T-helper 1 cell treated with Interleukin-12 subunit alpha and Interleukin-12 subunit beta and Interleukin-4 antibody, amounts not matched to agents 30 μg/mL and 1 μg/mL, for 36 hours (primary cell): ENCODE data around the gene JPH4.

Experiments
- H3K27ac Mint-ChIP-seq: one replicate; pipeline ENCODE4 v1.8.0; 2021; ENCODE audit warnings: mild to moderate bottlenecking, mixed read lengths
- H3K27me3 Mint-ChIP-seq: one replicate; pipeline ENCODE4 v1.8.0; 2021; ENCODE audit warnings: low read depth, mixed read lengths
- H3K36me3 Mint-ChIP-seq: one replicate; pipeline ENCODE4 v1.8.0; 2021; ENCODE audit warnings: low read depth, mixed read lengths
- H3K4me1 Mint-ChIP-seq: one replicate; pipeline ENCODE4 v1.8.0; 2021; ENCODE audit warnings: low read depth, mixed read lengths
- H3K4me3 Mint-ChIP-seq: one replicate; pipeline ENCODE4 v1.8.0; 2021; ENCODE audit warnings: mild to moderate bottlenecking, moderate library complexity, mixed read lengths
- H3K9me3 Mint-ChIP-seq: one replicate; pipeline ENCODE4 v1.8.0; 2021; ENCODE audit warnings: mixed read lengths

JPH4 gene

GRCh38 chr14:23566778-23567185 lies 11.8 kb downstream of the JPH4 start:
- peaks cover 21% of the 10 kb centered on the region for H3K36me3 Mint-ChIP-seq
- H3K4me1 Mint-ChIP-seq = peaks cover 23% of the 10 kb centered on the region
- H3K9me3 Mint-ChIP-seq = no peaks in the 10 kb centered on the region
- H3K4me3 Mint-ChIP-seq = peak overlapping the region; percentile 99
- peak overlapping the region; percentile 35 for H3K27ac Mint-ChIP-seq
- no peaks in the 10 kb centered on the region for H3K27me3 Mint-ChIP-seq

GRCh38 chr14:23566112-23566777 lies 12.3 kb downstream of the JPH4 start:
- Mint-ChIP-seq H3K27ac (peak overlapping the region; percentile 35), H3K4me1 (peaks cover 23% of the 10 kb centered on the region), H3K27me3 (no peaks in the 10 kb centered on the region), H3K36me3 (peaks cover 25% of the 10 kb centered on the region), H3K4me3 (peak overlapping the region; percentile 99), H3K9me3 (no peaks in the 10 kb centered on the region)

GRCh38 chr14:23565626-23566025 lies 13.0 kb downstream of the JPH4 start:
- no peak overlapping the region for H3K27ac Mint-ChIP-seq
- peaks cover 29% of the 10 kb centered on the region for H3K36me3 Mint-ChIP-seq
- H3K4me3 Mint-ChIP-seq = peak overlapping the region; percentile 6

GRCh38 chr14:23564876-23565275 lies 13.7 kb downstream of the JPH4 start:
- Mint-ChIP-seq H3K27ac (peak overlapping the region; percentile 8), H3K4me3 (peak overlapping the region; percentile 19), H3K27me3 (no peaks in the 10 kb centered on the region), H3K36me3 (peaks cover 33% of the 10 kb centered on the region), H3K9me3 (no peaks in the 10 kb centered on the region), H3K4me1 (peaks cover 25% of the 10 kb centered on the region)

More at GRCh38 chr14:23565626-23566025, 13.0 kb downstream of the JPH4 start:
- Mint-ChIP-seq H3K9me3 (no peaks in the 10 kb centered on the region), H3K4me1 (peaks cover 23% of the 10 kb centered on the region), H3K27me3 (no peaks in the 10 kb centered on the region)

GRCh38 chr14:23564181-23564812 lies 14.3 kb downstream of the JPH4 start:
- H3K4me1 Mint-ChIP-seq = peaks cover 25% of the 10 kb centered on the region
- peaks cover 38% of the 10 kb centered on the region for H3K36me3 Mint-ChIP-seq
- no peaks in the 10 kb centered on the region for H3K9me3 Mint-ChIP-seq
- H3K27ac Mint-ChIP-seq = peak overlapping the region; percentile 8
- H3K4me3 Mint-ChIP-seq = peak overlapping the region; percentile 36
- H3K27me3 Mint-ChIP-seq = no peaks in the 10 kb centered on the region

- Mint-ChIP-seq H3K36me3 (peaks cover 43% of the 10 kb centered on the region), H3K27ac (no peak overlapping the region), H3K27me3 (no peaks in the 10 kb centered on the region), H3K9me3 (no peaks in the 10 kb centered on the region), H3K4me3 (no peak overlapping the region), H3K4me1 (peaks cover 23% of the 10 kb centered on the region)
Observed at GRCh38 chr14:23563473-23564180, 15.0 kb downstream of the JPH4 start.

GRCh38 chr14:23562822-23563472 lies 15.6 kb downstream of the JPH4 start:
- no peak overlapping the region for H3K4me3 Mint-ChIP-seq
- H3K9me3 Mint-ChIP-seq = no peaks in the 10 kb centered on the region
- H3K27me3 Mint-ChIP-seq = no peaks in the 10 kb centered on the region
- peaks cover 16% of the 10 kb centered on the region for H3K4me1 Mint-ChIP-seq
- H3K36me3 Mint-ChIP-seq = peaks cover 45% of the 10 kb centered on the region
- peak overlapping the region; percentile 10 for H3K27ac Mint-ChIP-seq

- no peak overlapping the region for H3K4me3 Mint-ChIP-seq
- H3K4me1 Mint-ChIP-seq = peaks cover 16% of the 10 kb centered on the region
- no peaks in the 10 kb centered on the region for H3K27me3 Mint-ChIP-seq
- H3K36me3 Mint-ChIP-seq = peaks cover 41% of the 10 kb centered on the region
- H3K27ac Mint-ChIP-seq = no peak overlapping the region
- no peaks in the 10 kb centered on the region for H3K9me3 Mint-ChIP-seq
Observed at GRCh38 chr14:23561873-23562821, 16.4 kb downstream of the JPH4 start.

- Mint-ChIP-seq H3K9me3 (no peaks in the 10 kb centered on the region), H3K4me3 (no peak overlapping the region), H3K36me3 (peaks cover 41% of the 10 kb centered on the region), H3K27ac (no peak overlapping the region), H3K27me3 (no peaks in the 10 kb centered on the region), H3K4me1 (peaks cover 18% of the 10 kb centered on the region)
Observed at GRCh38 chr14:23561259-23561658, 17.3 kb downstream of the JPH4 start.

- peaks cover 25% of the 10 kb centered on the region for H3K4me1 Mint-ChIP-seq
- H3K9me3 Mint-ChIP-seq = no peaks in the 10 kb centered on the region
- no peak overlapping the region for H3K27ac Mint-ChIP-seq
- H3K27me3 Mint-ChIP-seq = no peaks in the 10 kb centered on the region
- H3K4me3 Mint-ChIP-seq = no peak overlapping the region
- peaks cover 37% of the 10 kb centered on the region for H3K36me3 Mint-ChIP-seq
Observed at GRCh38 chr14:23559926-23560520, 18.6 kb downstream of the JPH4 start.

- Mint-ChIP-seq H3K9me3 (no peaks in the 10 kb centered on the region), H3K27ac (no peak overlapping the region), H3K4me1 (peaks cover 27% of the 10 kb centered on the region), H3K27me3 (no peaks in the 10 kb centered on the region), H3K36me3 (peaks cover 30% of the 10 kb centered on the region), H3K4me3 (peak overlapping the region; percentile 5)
Observed at GRCh38 chr14:23559010-23559925, 19.3 kb downstream of the JPH4 start.

GRCh38 chr14:23558346-23559009 lies 20.1 kb downstream of the JPH4 start:
- peaks cover 27% of the 10 kb centered on the region for H3K4me1 Mint-ChIP-seq

More at GRCh38 chr14:23558346-23559009, 20.1 kb downstream of the JPH4 start:
- Mint-ChIP-seq H3K27me3 (no peaks in the 10 kb centered on the region), H3K4me3 (no peak overlapping the region), H3K36me3 (peaks cover 28% of the 10 kb centered on the region), H3K9me3 (no peaks in the 10 kb centered on the region), H3K27ac (peak overlapping the region; percentile 62)
